ENCODE measurements around the gene ZNF23.
"Not testable (repeated sequence)": the region's sequence is repeated elsewhere in the genome, so short reads cannot be mapped to it uniquely, and the experiment has no call there.

ZNF23 gene

DNA sequence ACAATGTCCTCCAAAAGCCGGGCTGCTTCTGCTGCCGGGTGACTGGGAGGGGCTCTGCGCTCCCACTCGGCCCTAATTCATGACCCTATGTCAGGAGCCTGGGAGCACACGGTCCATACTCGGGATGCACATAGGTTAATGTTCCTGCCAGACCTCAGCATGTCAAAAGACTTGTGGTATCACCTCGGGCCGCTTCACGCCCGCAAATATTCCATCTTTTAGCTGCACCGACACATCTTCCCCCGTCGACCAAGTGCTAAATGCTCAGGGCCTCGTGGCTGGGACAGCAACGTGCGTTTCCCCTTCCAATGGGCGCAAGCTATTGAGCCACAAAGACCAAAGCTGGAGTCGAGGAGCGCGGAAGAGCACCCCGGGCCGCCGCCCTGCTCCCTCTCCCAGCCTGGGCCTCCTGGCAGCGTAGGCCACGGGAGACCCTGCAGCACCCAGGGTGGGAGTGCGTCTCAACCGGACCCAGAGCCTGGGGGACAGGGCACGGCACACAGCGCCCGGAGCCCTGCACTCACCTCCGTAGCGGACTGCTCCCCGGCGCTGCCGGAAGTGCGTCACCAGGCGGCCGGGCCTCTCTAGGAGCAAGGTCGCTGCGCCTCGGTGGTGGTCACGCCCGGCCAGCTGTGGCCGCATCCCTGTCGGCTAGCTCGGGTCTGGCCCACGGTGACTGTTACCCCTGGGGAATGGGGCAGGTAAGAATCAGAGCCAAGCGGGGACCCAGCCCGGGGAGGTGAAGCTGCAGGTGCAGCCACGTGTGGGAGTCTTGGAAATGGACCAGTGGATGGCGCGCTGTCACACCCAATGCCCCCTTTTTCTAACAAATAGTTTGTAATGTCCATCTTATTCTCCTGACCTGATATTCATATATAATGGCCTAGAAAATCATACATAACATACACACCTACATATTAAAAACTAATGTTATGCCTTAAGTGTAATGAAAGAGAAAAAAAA is at the start of gene ZNF23:
Gene ZNF23 (minus strand): TSS at position 562 of the 963 bp plus-strand sequence. CDS start 5,451 bp downstream, outside the sequence.
- DNase-seq (ENCODE audit: low read depth), result peak; percentile 56

DNA sequence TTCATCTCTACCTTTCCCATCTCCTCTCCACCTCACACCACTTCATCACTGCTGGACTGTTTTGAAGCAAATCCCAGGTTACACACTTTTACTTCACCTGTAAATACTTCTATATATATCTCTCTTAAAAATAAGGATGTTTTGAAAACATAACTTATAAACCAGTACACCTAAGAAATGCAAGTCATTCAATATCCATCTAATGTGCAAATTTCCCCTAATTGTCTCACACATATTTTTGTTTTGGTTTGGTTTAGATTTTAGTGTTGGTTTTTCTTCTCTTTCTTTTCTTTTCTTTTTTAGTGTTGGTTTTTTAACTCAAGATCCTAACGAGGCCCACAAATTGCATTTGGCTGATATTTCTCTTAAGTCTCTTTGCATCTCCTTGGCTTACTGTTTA is 45.0 kb upstream of the ZNF23 start:
- DNase-seq (ENCODE audit: low read depth), result no peak

DNA sequence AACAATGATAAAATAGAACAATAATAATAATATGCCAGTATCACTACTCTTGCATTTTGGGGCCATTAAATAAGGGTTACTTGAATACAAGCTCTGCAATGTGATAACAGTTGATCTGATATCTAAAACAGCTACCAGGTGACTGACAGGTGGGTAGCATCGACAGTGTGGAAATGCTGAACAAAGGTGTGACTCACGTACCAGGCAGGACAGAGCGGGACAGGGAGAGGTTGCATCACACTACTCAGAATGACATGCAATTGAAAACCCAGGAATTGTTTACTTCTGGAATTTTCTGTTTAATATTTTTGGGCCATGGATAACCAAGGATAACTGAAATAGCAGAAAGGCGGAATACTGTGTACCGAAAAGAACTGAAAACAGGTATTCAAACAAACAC is 42.9 kb upstream of the ZNF23 start:
- DNase-seq (ENCODE audit: low read depth), result no peak

DNA sequence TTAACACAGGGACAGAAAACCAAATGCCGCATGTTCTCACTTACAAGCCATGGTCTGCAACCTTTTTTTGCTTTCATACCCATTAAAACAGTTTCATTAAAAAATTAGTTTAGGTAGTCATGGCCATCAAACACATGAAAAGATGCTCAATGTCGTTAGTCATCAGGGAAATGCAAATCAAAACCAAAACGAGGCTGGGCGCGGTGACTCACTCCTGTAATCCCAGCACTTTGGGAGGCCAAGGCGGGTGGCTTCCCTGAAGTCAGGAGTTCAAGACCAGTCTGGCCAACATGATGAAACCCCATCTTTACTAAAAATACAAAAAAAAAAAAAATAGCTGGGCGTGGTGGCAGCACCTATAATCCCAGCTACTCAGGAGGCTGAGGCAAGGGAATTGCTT is 42.0 kb upstream of the ZNF23 start:
- DNase-seq (ENCODE audit: low read depth), result not testable (repeated sequence)

DNA sequence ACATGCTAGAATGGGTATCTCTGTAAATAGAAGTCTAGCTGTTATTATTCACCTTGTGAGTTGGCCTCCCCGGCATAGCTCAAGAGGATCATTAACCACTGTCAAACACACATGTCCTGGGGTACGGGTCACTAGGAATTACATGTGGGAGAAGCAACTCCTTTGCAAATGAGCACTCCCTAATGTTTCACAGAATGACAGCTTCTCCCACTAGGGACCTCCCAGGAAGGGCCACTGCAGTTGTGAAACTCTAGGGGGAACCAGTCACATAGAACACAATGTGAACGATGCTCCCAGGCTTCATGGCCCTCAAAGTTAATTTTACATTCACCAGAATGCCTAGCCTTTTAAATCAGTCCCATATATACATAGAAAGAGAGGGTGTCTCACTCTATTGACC is 39.5 kb upstream of the ZNF23 start:
- DNase-seq (ENCODE audit: low read depth), result no peak

DNA sequence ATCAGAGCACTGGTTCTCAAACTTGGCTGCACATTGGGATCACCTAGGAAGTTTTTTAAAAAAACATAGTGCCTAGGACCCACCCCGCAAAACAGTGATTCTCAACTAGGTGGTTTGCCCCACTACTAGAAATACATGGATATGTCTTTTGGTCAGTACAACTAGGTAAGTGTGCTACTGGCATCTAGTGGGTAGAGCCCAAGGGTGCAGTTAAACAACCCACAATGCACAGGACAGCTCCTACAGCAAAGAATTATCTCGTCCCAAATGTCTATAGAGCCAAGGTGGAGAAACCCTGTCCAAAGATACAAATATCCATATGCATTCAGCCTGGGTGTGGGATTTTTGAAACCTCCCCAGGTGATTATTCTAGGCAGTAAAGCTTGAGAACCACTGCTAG is 38.9 kb upstream of the ZNF23 start:
- DNase-seq (ENCODE audit: low read depth), result no peak

GRCh38 chr16:71499775-71500364 is 37.8 kb upstream of the ZNF23 start:
- DNase-seq (ENCODE audit: low read depth), result peak; percentile 54

- no peak for DNase-seq (ENCODE audit: low read depth)
These were observed 36.0 kb upstream of the ZNF23 start for GRCh38 chr16:71498031-71498430.

GRCh38 chr16:71493213-71493612 is 31.2 kb upstream of the ZNF23 start:
- no peak for DNase-seq (ENCODE audit: low read depth)

- no peak for DNase-seq (ENCODE audit: low read depth)
These were observed 30.7 kb upstream of the ZNF23 start for GRCh38 chr16:71492786-71493185.

- no peak for DNase-seq (ENCODE audit: low read depth)
These were observed 29.0 kb upstream of the ZNF23 start for GRCh38 chr16:71491054-71491453.

GRCh38 chr16:71490361-71490760 is 28.3 kb upstream of the ZNF23 start:
- DNase-seq (ENCODE audit: low read depth), result no peak

DNA sequence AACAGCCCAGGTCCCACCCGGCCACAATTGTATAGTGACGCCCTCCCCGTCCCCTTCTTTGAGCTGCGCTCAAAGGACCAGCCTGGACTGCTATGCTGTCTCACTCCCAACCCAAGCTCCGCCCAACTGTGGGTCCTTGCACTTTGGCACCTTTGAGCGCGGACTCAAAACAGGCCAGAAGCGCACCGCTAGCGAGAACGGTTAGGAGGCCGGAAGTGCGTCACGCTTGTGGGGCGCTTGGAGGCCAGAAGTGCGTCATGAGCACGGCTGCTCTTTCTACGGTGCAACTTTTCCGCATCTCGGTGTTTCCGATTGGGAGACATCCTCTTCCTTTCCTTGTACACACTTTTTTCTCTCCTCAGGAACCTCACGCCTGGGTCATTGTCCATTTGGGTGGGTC is 27.1 kb upstream of the ZNF23 start, which contains the start of gene ZNF19:
Gene ZNF19 (minus strand): TSS at position 203 of the 400 bp plus-strand sequence. CDS start 7,210 bp downstream, outside the sequence.
- DNase-seq (ENCODE audit: low read depth), result no peak

GRCh38 chr16:71484006-71484893 is 22.2 kb upstream of the ZNF23 start:
- DNase-seq (ENCODE audit: low read depth), result peak; percentile 94

- DNase-seq (ENCODE audit: low read depth), result no peak
These were observed 20.5 kb upstream of the ZNF23 start for GRCh38 chr16:71482569-71482968.

DNA sequence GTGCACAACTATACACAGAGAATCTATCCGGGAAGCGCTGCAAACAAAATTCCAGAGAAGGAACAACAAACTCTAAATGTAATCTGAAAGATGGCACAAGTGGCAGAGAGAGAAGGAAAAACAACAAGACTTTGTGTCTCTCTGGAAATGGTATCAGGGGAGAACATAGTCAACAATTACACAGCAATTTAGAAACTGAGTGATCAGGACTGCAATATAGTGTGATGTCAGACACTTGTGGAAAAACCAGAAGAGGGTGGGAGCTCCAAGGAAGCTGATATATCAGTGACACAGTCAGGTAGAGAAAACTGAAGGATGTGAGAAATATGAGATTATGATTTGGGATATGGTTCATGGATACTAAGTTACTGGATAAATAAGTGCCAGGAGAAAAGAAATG is 18.9 kb upstream of the ZNF23 start:
- no peak for DNase-seq (ENCODE audit: low read depth)

GRCh38 chr16:71479420-71479819 is 17.4 kb upstream of the ZNF23 start:
- DNase-seq (ENCODE audit: low read depth), result peak; percentile 58

GRCh38 chr16:71476457-71477124 is 14.5 kb upstream of the ZNF23 start:
- no peak for DNase-seq (ENCODE audit: low read depth)

DNA sequence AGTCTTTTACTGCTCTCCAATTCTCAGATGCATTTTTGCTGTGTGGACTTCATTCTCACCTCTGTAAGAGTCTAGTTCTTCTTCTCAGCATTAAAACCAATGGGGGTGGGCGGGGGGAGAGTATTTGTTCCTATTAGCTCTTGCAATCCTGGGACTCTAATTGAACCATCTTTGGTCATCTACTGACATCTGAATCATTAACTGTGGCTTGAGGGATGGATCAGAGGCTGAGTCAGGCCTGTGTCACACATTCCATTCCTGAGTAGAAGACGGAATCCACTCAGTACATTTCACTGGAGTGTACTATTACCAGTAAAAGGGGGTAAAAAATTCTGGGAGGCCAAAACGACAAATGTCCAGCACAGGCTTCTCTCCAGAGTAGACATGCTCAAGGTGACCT is 12.8 kb upstream of the ZNF23 start:
- peak; percentile 70 for DNase-seq (ENCODE audit: low read depth)

DNA sequence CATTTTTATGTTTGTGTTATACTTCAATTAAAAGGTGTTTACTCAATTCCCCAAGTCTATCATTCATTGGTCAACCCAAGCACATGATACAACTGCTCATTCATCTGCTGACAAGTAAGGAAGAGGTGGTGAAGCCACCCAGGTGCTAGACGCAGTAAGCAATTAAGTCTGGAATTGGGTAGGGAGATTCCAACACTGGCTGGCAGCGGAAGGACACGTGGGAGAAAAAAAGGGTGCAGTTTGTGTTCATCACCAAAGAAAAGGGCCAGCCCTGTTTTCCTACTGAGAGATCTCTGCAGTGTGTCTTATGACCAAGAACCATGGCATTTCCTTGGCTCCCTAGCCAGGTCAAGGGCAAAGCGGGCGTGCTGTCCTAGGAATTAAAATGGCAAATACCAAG is 11.8 kb upstream of the ZNF23 start:
- no peak for DNase-seq (ENCODE audit: low read depth)

GRCh38 chr16:71472931-71473330 is 10.9 kb upstream of the ZNF23 start:
- no peak for DNase-seq (ENCODE audit: low read depth)

DNA sequence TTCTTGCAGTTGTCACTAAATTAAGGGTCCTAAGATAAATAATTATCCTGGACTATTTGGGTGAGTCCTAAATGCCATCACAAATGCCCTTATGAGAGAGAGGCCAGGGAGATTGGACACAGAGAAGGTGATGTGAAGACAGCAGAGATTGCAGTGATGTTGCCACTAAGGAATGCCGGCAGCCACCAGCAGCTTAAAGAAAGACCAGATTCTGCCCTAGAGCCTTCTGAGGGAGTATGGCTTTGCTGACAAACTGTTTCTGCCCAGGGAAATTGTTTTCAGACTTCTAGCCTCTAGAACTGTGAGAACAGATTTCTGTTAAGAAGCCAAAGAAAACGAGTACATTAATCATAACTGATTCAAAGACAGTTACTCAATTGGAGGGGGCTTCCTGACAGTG is 10.0 kb upstream of the ZNF23 start:
- DNase-seq (ENCODE audit: low read depth), result no peak
